MCF 10A (cell line): ENCODE data around the gene CEP135. TPM values are rescaled to one million over a fixed set of nuclear protein-coding genes. Genes with fewer than 3 reads are reported as not detected.

Source experiments
- BruUV-seq: library from RNA; stranded (reverse); fragments of 400-500 nt; replicated peaks from 2 replicates; lab custom pipeline; 2021; lab: Mats Ljungman, UMichigan
- CTCF ChIA-PET: fragments of 300-600 bp; sonication (Branson Sonifier 250); formaldehyde crosslinking; extraction: SDS; loops from one replicate; lab custom pipeline; 2021; ENCODE audit warnings: antibody characterized with exemption, inconsistent platforms; lab: Yijun Ruan, JAX
- POLR2A ChIA-PET: fragments of 300-600, 350-650 bp; sonication (Branson Sonifier 250); formaldehyde crosslinking; extraction: SDS; loops from one replicate; lab custom pipeline; 2020; ENCODE audit warnings: antibody characterized with exemption, inconsistent platforms; lab: Yijun Ruan, JAX
- DNase-seq: peaks from one replicate; pipeline ENCODE4 v3.0.0-alpha.2; 2018; ENCODE audit not compliant: unreplicated experiment
- H3K27ac Mint-ChIP-seq: one replicate; pipeline ENCODE4 v1.8.0; 2022; ENCODE audit warnings: mild to moderate bottlenecking, low read depth, mixed read lengths; ENCODE audit not compliant: unreplicated experiment
- H3K27me3 Mint-ChIP-seq: one replicate; pipeline ENCODE4 v1.8.0; 2022; ENCODE audit warnings: mixed read lengths; ENCODE audit not compliant: insufficient read depth, unreplicated experiment
- H3K36me3 Mint-ChIP-seq: one replicate; pipeline ENCODE4 v1.8.0; 2022; ENCODE audit warnings: mild to moderate bottlenecking, moderate library complexity, mixed read lengths; ENCODE audit not compliant: insufficient read depth, unreplicated experiment
- H3K4me1 Mint-ChIP-seq: one replicate; pipeline ENCODE4 v1.8.0; 2022; ENCODE audit warnings: mixed read lengths; ENCODE audit not compliant: insufficient read depth, unreplicated experiment
- H3K4me3 Mint-ChIP-seq: one replicate; pipeline ENCODE4 v1.8.0; 2022; ENCODE audit warnings: mild to moderate bottlenecking, moderate library complexity, mixed read lengths; ENCODE audit not compliant: unreplicated experiment
- H3K9me3 Mint-ChIP-seq: one replicate; pipeline ENCODE4 v1.8.0; 2022; ENCODE audit warnings: mixed read lengths; ENCODE audit not compliant: unreplicated experiment
- intact Hi-C: fragments of 100-400 bp; cut with micrococcal nuclease; formaldehyde crosslinking; loops from 2 replicates; pipeline ENCODE4 v1.14.1; 2022
- total RNA-seq: library from RNA; stranded (reverse); gene quantifications from 2 replicates; pipeline ENCODE4 v1.2.3, GENCODE V29; 2022
- TF ChIP-seq, protein P1 (sequence below): fragments of 200-600 bp; IDR thresholded peaks from one replicate; pipeline ENCODE4 v1.8.0; 2022; ENCODE audit warnings: antibody characterized with exemption, mild to moderate bottlenecking; ENCODE audit not compliant: unreplicated experiment

CEP135 gene
- total RNA-seq, 1 experiment from 2014 or later = 12.4 TPM

DNA sequence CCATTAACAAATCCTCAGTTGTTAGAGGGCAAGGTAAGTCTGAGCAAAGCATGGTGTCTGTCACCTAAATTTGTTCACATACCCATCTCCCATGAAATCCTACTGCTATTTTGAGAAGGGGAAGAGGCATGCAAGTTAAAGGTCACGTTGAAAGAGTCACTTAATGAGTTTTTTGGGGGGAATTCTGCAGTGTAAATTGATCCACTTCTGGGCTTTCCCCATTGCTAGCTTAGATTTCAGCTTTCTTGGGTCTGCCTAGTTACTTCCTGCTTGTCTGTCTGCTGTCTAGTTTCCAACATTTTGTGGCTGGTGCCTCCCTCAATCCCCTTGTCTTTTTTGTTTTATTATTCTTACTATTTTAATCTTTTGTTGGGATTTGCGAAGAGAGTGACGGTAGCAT is 32.0 kb downstream of the CEP135 start:
- DNase-seq = no peak
- Mint-ChIP-seq H3K9me3 (no peaks in the 10 kb centered on the region), H3K4me1 (no peaks in the 10 kb centered on the region), H3K36me3 (peaks cover 48% of the 10 kb centered on the region), H3K27ac (no peak overlapping the region), H3K27me3 (no peaks in the 10 kb centered on the region), H3K4me3 (no peak overlapping the region)
- TF ChIP-seq, protein P1, sequence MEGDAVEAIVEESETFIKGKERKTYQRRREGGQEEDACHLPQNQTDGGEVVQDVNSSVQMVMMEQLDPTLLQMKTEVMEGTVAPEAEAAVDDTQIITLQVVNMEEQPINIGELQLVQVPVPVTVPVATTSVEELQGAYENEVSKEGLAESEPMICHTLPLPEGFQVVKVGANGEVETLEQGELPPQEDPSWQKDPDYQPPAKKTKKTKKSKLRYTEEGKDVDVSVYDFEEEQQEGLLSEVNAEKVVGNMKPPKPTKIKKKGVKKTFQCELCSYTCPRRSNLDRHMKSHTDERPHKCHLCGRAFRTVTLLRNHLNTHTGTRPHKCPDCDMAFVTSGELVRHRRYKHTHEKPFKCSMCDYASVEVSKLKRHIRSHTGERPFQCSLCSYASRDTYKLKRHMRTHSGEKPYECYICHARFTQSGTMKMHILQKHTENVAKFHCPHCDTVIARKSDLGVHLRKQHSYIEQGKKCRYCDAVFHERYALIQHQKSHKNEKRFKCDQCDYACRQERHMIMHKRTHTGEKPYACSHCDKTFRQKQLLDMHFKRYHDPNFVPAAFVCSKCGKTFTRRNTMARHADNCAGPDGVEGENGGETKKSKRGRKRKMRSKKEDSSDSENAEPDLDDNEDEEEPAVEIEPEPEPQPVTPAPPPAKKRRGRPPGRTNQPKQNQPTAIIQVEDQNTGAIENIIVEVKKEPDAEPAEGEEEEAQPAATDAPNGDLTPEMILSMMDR = no peak
- intact Hi-C loops = no loop called here
- no TSS peak for BruUV-seq
- ChIA-PET POLR2A (interaction anchor here (0.8 to 1.0 kb wide), 2 partner anchors 10 to 84 kb away, joined by 4 read pairs; no protein-coding TSS in a partner anchor), CTCF (no interaction called here)

GRCh38 chr4:55982976-55983375 is 34.2 kb downstream of the CEP135 start:
- H3K4me3 Mint-ChIP-seq = no peak overlapping the region
- no peaks in the 10 kb centered on the region for H3K4me1 Mint-ChIP-seq
- H3K9me3 Mint-ChIP-seq = no peaks in the 10 kb centered on the region
- no peak for DNase-seq
- CTCF ChIA-PET = no interaction called here
- H3K27me3 Mint-ChIP-seq = no peaks in the 10 kb centered on the region
- POLR2A ChIA-PET = no interaction called here
- peaks cover 50% of the 10 kb centered on the region for H3K36me3 Mint-ChIP-seq
- TF ChIP-seq, protein P1 = no peak
- BruUV-seq = no TSS peak
- intact Hi-C loops = no loop called here
- no peak overlapping the region for H3K27ac Mint-ChIP-seq

DNA sequence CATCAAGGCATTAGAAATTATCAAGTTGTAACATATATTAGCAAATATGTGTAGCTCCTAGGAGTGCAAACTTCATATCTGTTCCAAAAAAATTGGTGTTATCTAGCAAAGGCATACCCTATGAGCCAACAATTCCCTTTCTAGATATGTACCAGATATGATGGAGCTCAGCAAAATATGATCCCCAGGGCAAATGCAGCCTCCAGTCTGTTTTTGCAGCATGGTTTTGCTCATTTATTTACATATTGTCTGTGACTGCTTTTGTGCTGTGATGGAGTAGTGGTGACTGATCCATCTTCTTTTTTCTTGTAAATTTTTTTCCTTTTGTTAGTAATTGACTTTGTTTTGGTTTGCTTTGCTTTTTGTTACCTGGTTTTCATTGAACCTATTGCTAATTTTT is 41.0 kb downstream of the CEP135 start:
- BruUV-seq = no TSS peak
- no peak overlapping the region for H3K4me3 Mint-ChIP-seq
- ChIA-PET POLR2A (interaction anchor here (0.9 kb wide), 1 partner anchor 9 kb away, joined by 4 read pairs; no protein-coding TSS in a partner anchor), CTCF (interaction anchor here (0.7 to 1.8 kb wide), 2 partner anchors 9 to 32 kb away, joined by 4 to 8 read pairs; no protein-coding TSS in a partner anchor)
- H3K9me3 Mint-ChIP-seq = no peaks in the 10 kb centered on the region
- intact Hi-C loops = no loop called here
- H3K27me3 Mint-ChIP-seq = no peaks in the 10 kb centered on the region
- no peak overlapping the region for H3K27ac Mint-ChIP-seq
- H3K4me1 Mint-ChIP-seq = no peaks in the 10 kb centered on the region
- DNase-seq = no peak
- TF ChIP-seq, protein P1 = no peak
- H3K36me3 Mint-ChIP-seq = peaks cover 39% of the 10 kb centered on the region

GRCh38 chr4:55993994-55994663 is 45.4 kb downstream of the CEP135 start:
- H3K4me1 Mint-ChIP-seq = no peaks in the 10 kb centered on the region
- H3K4me3 Mint-ChIP-seq = no peak overlapping the region
- BruUV-seq = no TSS peak
- TF ChIP-seq, protein P1 = no peak
- no peak for DNase-seq
- intact Hi-C loops = no loop called here
- CTCF ChIA-PET = interaction anchor here (0.6 to 1.7 kb wide), 2 partner anchors 29 to 844 kb away, joined by 3 to 4 read pairs; no protein-coding TSS in a partner anchor
- POLR2A ChIA-PET = no interaction called here
- H3K27ac Mint-ChIP-seq = peak overlapping the region; percentile 46
- no peaks in the 10 kb centered on the region for H3K27me3 Mint-ChIP-seq
- H3K9me3 Mint-ChIP-seq = no peaks in the 10 kb centered on the region
- peaks cover 45% of the 10 kb centered on the region for H3K36me3 Mint-ChIP-seq
